GM19438 (cell line): Measurements from ENCODE around the gene DPP6.

ENCODE experiments used
- ATAC-seq: cut with Tn5 transposase; IDR thresholded peaks from one replicate; pipeline ENCODE4 v1.9.1; 2021; ENCODE audit warnings: low read depth; ENCODE audit not compliant: unreplicated experiment

DPP6 gene

GRCh38 chr7:154330318-154330717 is 278.1 kb downstream of the DPP6 start:
- no peak for ATAC-seq

GRCh38 chr7:154332811-154333580 is 280.8 kb downstream of the DPP6 start:
- ATAC-seq, result no peak

GRCh38 chr7:154336295-154336694 is 284.1 kb downstream of the DPP6 start:
- no peak for ATAC-seq

GRCh38 chr7:154338701-154339506 is 286.7 kb downstream of the DPP6 start:
- no peak for ATAC-seq

GRCh38 chr7:154342971-154343633 is 290.9 kb downstream of the DPP6 start:
- no peak for ATAC-seq

- ATAC-seq, result no peak
These were observed 291.7 kb downstream of the DPP6 start for GRCh38 chr7:154343778-154344412.

GRCh38 chr7:154345093-154345492 is 292.9 kb downstream of the DPP6 start:
- ATAC-seq, result no peak

GRCh38 chr7:154347700-154348266 is 295.6 kb downstream of the DPP6 start:
- ATAC-seq, result no peak

GRCh38 chr7:154350892-154351291 is 298.7 kb downstream of the DPP6 start:
- ATAC-seq, result no peak

- ATAC-seq, result no peak
These were observed 301.2 kb downstream of the DPP6 start for GRCh38 chr7:154353355-154353767.

GRCh38 chr7:154364170-154364569 is 312.0 kb downstream of the DPP6 start:
- ATAC-seq, result no peak

- no peak for ATAC-seq
These were observed 319.2 kb downstream of the DPP6 start for GRCh38 chr7:154371424-154371823.

GRCh38 chr7:154372011-154372601 is 319.9 kb downstream of the DPP6 start:
- no peak for ATAC-seq

GRCh38 chr7:154373956-154374355 is 321.8 kb downstream of the DPP6 start:
- no peak for ATAC-seq

GRCh38 chr7:154375956-154376355 is 323.8 kb downstream of the DPP6 start:
- no peak for ATAC-seq

GRCh38 chr7:154380771-154381170 is 328.6 kb downstream of the DPP6 start:
- ATAC-seq, result no peak

- no peak for ATAC-seq
These were observed 330.8 kb downstream of the DPP6 start for GRCh38 chr7:154383045-154383444.

GRCh38 chr7:154385214-154385613 is 333.0 kb downstream of the DPP6 start:
- ATAC-seq, result no peak

- ATAC-seq, result no peak
These were observed 335.1 kb downstream of the DPP6 start for GRCh38 chr7:154387252-154387651.

GRCh38 chr7:154388412-154388811 is 336.2 kb downstream of the DPP6 start:
- no peak for ATAC-seq
